Tibial nerve (tissue), 4 donors: ENCODE measurements around the gene LETMD1. TPM values are rescaled to one million over a fixed set of nuclear protein-coding genes. Genes with fewer than 3 reads are reported as not detected.
"Not testable (repeated sequence)": the region's sequence is repeated elsewhere in the genome, so short reads cannot be mapped to it uniquely, and the experiment has no call there.

Experiments used
- DNase-seq, 2 donors: peaks; one replicate each; pipeline ENCODE4 v3.0.0-alpha.2; 2019; ENCODE audit warnings: low spot score in 2 of 2
- H3K27ac ChIP-seq, 4 donors: fragments of 200-600 bp; sonication (generic) in 3 of 4; one replicate each; pipeline ENCODE4 v1.5.1; 2017 to 2019; ENCODE audit warnings: mild to moderate bottlenecking in 1 of 4
- H3K27me3 ChIP-seq, 2 donors: fragments of 200-600 bp; sonication (generic) in 1 of 2; one replicate each; pipeline versions ENCODE4 v1.5.1 to v1.6.0; 2017 to 2019
- H3K36me3 ChIP-seq, 3 donors: fragments of 200-600 bp; sonication (generic); one replicate each; pipeline ENCODE4 v1.5.1; 2018 to 2019
- H3K4me1 ChIP-seq, 4 donors: fragments of 200-600 bp; sonication (generic) in 3 of 4; one replicate each; pipeline ENCODE4 v1.5.1; 2017 to 2019
- H3K4me3 ChIP-seq, 4 donors: fragments of 200-600 bp; sonication (generic) in 3 of 4; one replicate each; pipeline ENCODE4 v1.5.1; 2017 to 2019; ENCODE audit warnings: mild to moderate bottlenecking in 1 of 4, moderate library complexity in 1 of 4
- H3K9me3 ChIP-seq, 4 donors: fragments of 200-600 bp; sonication (generic) in 3 of 4; one replicate each; pipeline ENCODE4 v1.5.1; 2017 to 2019
- CTCF ChIP-seq, 5 experiments: fragments of 200-600 bp in 3 of 5; fragments of 450-650 bp in 2 of 5; sonication (generic) in 3 of 5; IDR thresholded peaks; one replicate each; pipeline ENCODE4 v1.5.1; 2016 to 2019; ENCODE audit warnings: antibody characterized with exemption in 5 of 5, mild to moderate bottlenecking in 3 of 5, moderate library complexity in 2 of 5
- EP300 ChIP-seq, 2 donors: sonication (generic); formaldehyde crosslinking; IDR thresholded peaks; one replicate each; pipeline ENCODE4 v1.6.1; 2017; ENCODE audit warnings: antibody characterized with exemption in 2 of 2, mild to moderate bottlenecking in 1 of 2
- POLR2A ChIP-seq, 2 donors: fragments of 450-650 bp; IDR thresholded peaks; one replicate each; pipeline ENCODE4 v1.6.1; 2017; ENCODE audit warnings: antibody characterized with exemption in 2 of 2, mild to moderate bottlenecking in 2 of 2, moderate library complexity in 2 of 2
- WGBS, 2 donors: methylation state at CpG; one replicate each; pipeline ENCODE4 v1.1.5; 2018; 5-methylcytosine and 5-hydroxymethylcytosine counted together
- total RNA-seq, 4 donors: library from RNA; depleted of rRNA; stranded (reverse); fragments of >200 nt; gene quantifications; one replicate each; pipeline ENCODE4 v1.1.0, GENCODE V29; 2016

LETMD1 gene
- total RNA-seq, 4 donors from 2014 or later = 52.3 to 72.4 (median 66.7) TPM

- no peak overlapping the region for H3K4me3 ChIP-seq
- TF ChIP-seq CTCF (IDR thresholded peaks at IDR 0.05) (no peak), EP300 (IDR thresholded peaks at IDR 0.05) (no peak), POLR2A (IDR thresholded peaks at IDR 0.05) (no peak)
- peaks cover 2 to 70% (median 15%) of the 10 kb centered on the region in 3 donors for H3K36me3 ChIP-seq
- H3K9me3 ChIP-seq = no peaks in the 10 kb centered on the region
- no peaks in the 10 kb centered on the region for H3K27me3 ChIP-seq
- 69 to 73% methylated on average over 2 of the region's 2 CpGs for WGBS, 2 donors
- H3K27ac ChIP-seq = peak overlapping the region in 1 of 4 donors; percentile 7
- no peak for DNase-seq
- H3K4me1 ChIP-seq = peaks cover 0 to 18% (median 8%) of the 10 kb centered on the region in 4 donors
These were observed 23.5 kb downstream of the LETMD1 start for GRCh38 chr12:51071663-51072062.

GRCh38 chr12:51075390-51075789 is 27.3 kb downstream of the LETMD1 start:
- H3K4me1 ChIP-seq = peaks cover 0 to 38% (median 8%) of the 10 kb centered on the region in 4 donors
- peaks cover 0 to 37% (median 2%) of the 10 kb centered on the region in 3 donors for H3K36me3 ChIP-seq
- H3K4me3 ChIP-seq = no peak overlapping the region
- no peak for DNase-seq
- H3K27me3 ChIP-seq = no peaks in the 10 kb centered on the region
- peak overlapping the region in 1 of 4 donors; percentile 59 for H3K27ac ChIP-seq
- 56 to 57% methylated on average over 5 of the region's 5 CpGs for WGBS, 2 donors
- no peak for TF ChIP-seq CTCF (IDR thresholded peaks at IDR 0.05)
- TF ChIP-seq EP300 (IDR thresholded peaks at IDR 0.05) = no peak
- no peak for TF ChIP-seq POLR2A (IDR thresholded peaks at IDR 0.05)
- no peaks in the 10 kb centered on the region for H3K9me3 ChIP-seq

- H3K27ac ChIP-seq = peak overlapping the region in 1 of 4 donors; percentile 59
- H3K9me3 ChIP-seq = no peaks in the 10 kb centered on the region
- DNase-seq = no peak
- no peak overlapping the region for H3K4me3 ChIP-seq
- H3K27me3 ChIP-seq = no peaks in the 10 kb centered on the region
- H3K4me1 ChIP-seq = peaks cover 0 to 47% (median 10%) of the 10 kb centered on the region in 4 donors
- peaks cover 0 to 27% (median 2%) of the 10 kb centered on the region in 3 donors for H3K36me3 ChIP-seq
- 75 to 78% methylated on average over 10 of the region's 10 CpGs for WGBS, 2 donors
- TF ChIP-seq EP300 (IDR thresholded peaks at IDR 0.05) (no peak), CTCF (IDR thresholded peaks at IDR 0.05) (no peak), POLR2A (IDR thresholded peaks at IDR 0.05) (no peak)
These were observed 28.3 kb downstream of the LETMD1 start for GRCh38 chr12:51076236-51076930.

GRCh38 chr12:51077930-51078329 is 29.8 kb downstream of the LETMD1 start:
- TF ChIP-seq POLR2A (IDR thresholded peaks at IDR 0.05) (no peak), EP300 (IDR thresholded peaks at IDR 0.05) (no peak), CTCF (IDR thresholded peaks at IDR 0.05) (no peak)
- Histone ChIP-seq H3K27ac (peak overlapping the region in 1 of 4 donors; percentile 20), H3K27me3 (no peaks in the 10 kb centered on the region), H3K9me3 (no peaks in the 10 kb centered on the region), H3K4me3 (no peak overlapping the region), H3K4me1 (peaks cover 0 to 59% (median 20%) of the 10 kb centered on the region in 4 donors), H3K36me3 (peaks cover 0 to 13% (median 2%) of the 10 kb centered on the region in 3 donors)
- WGBS, 2 donors = 49 to 50% methylated on average over 5 of the region's 5 CpGs
- no peak for DNase-seq

GRCh38 chr12:51078346-51078745 is 30.2 kb downstream of the LETMD1 start:
- not testable (repeated sequence) for H3K4me3 ChIP-seq, H3K27me3 ChIP-seq, H3K36me3 ChIP-seq, DNase-seq, H3K9me3 ChIP-seq, H3K27ac ChIP-seq
- peaks cover 0 to 59% (median 20%) of the 10 kb centered on the region in 4 donors for H3K4me1 ChIP-seq
- WGBS, 2 donors = 74 to 79% methylated on average over 5 of the region's 5 CpGs

- not testable (repeated sequence) for H3K4me3 ChIP-seq, DNase-seq, H3K27ac ChIP-seq, H3K9me3 ChIP-seq, H3K36me3 ChIP-seq, H3K27me3 ChIP-seq
- 91 to 98% methylated on average over 6 of the region's 6 CpGs for WGBS, 2 donors
- H3K4me1 ChIP-seq = peaks cover 0 to 61% (median 20%) of the 10 kb centered on the region in 4 donors
These were observed 30.7 kb downstream of the LETMD1 start for GRCh38 chr12:51078866-51079265.
